Measurements from ENCODE around the gene CCDC180. TPM values are rescaled to one million over a fixed set of nuclear protein-coding genes. Genes with fewer than 3 reads are reported as not detected.
"Not testable (repeated sequence)": the region's sequence is repeated elsewhere in the genome, so short reads cannot be mapped to it uniquely, and the experiment has no call there.

Gene CCDC180
- total RNA-seq = 1 to 10 TPM; 5.8 to 9.7 TPM

- DNase-seq (ENCODE audit: low spot score) = no peak
- H3K27ac ChIP-seq = no peak within 1 kb of the TSS
- peaks cover 3 to 15% of the 10 kb centered on the region in 2 donors for H3K4me1 ChIP-seq (ENCODE audit: control insufficient read depth in 1 of 2, low read depth in 2 of 2)
- no peaks in the 10 kb centered on the region for H3K9me3 ChIP-seq
- no peak for ATAC-seq (ENCODE audit: insufficient number of reproducible peaks, low FRiP score, low read depth)
- peak within 1 kb of the TSS; percentile 59 for H3K4me3 ChIP-seq
- peaks cover 7% of the 10 kb centered on the region for H3K36me3 ChIP-seq
- H3K27me3 ChIP-seq (replicated peaks; ENCODE audit: insufficient read depth) = no peaks in the 10 kb centered on the region
- TF ChIP-seq CTCF (IDR thresholded peaks at IDR 0.05) = no peak
These were observed at the start of gene CCDC180 for GRCh38 chr9:97307500-97308163. CCDC180 (plus strand) TSS chr9:97307659; CDS start chr9:97308064, 405 bp downstream.

GRCh38 chr9:97259834-97260514 is 47.5 kb upstream of the CCDC180 start:
- ATAC-seq (ENCODE audit: insufficient number of reproducible peaks, low FRiP score, low read depth) = not testable (repeated sequence)

DNA sequence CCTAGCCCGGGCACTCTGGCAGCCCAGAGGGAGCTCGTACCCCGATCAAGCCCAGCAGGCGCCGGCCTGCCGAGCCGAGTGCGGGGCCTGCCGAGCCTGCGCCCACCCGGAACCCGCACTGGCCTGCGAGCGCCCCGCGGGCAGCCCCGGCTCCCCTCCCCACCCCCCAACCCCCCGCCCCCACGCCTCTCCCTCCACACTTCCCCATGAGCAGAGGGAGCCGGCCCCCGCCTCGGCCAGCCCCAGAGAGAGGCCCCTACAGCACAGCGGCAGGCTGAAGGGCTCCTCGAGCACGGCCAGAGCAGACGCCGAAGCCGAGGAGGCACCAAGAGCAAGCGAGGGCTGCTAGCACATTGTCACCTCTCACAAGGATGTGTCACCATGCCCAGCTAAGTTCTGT is 36.2 kb upstream of the CCDC180 start:
- no peak for TF ChIP-seq CTCF (IDR thresholded peaks at IDR 0.05)
- H3K27ac ChIP-seq = no peak overlapping the region
- H3K36me3 ChIP-seq = no peaks in the 10 kb centered on the region
- no peaks in the 10 kb centered on the region for H3K9me3 ChIP-seq
- ATAC-seq (ENCODE audit: insufficient number of reproducible peaks, low FRiP score, low read depth) (no peak), DNase-seq (ENCODE audit: low spot score) (no peak)
- H3K4me1 ChIP-seq (ENCODE audit: control insufficient read depth in 1 of 2, low read depth in 2 of 2) = no peaks in the 10 kb centered on the region
- no peak overlapping the region for H3K4me3 ChIP-seq
- H3K27me3 ChIP-seq (replicated peaks; ENCODE audit: insufficient read depth) = no peaks in the 10 kb centered on the region

More at GRCh38 chr9:97259834-97260514, 47.5 kb upstream of the CCDC180 start:
- H3K36me3 ChIP-seq; H3K4me1 ChIP-seq (ENCODE audit: control insufficient read depth in 1 of 2, low read depth in 2 of 2); H3K9me3 ChIP-seq; H3K27ac ChIP-seq; DNase-seq (ENCODE audit: low spot score); H3K4me3 ChIP-seq; H3K27me3 ChIP-seq (replicated peaks; ENCODE audit: insufficient read depth): not testable (repeated sequence)

DNA sequence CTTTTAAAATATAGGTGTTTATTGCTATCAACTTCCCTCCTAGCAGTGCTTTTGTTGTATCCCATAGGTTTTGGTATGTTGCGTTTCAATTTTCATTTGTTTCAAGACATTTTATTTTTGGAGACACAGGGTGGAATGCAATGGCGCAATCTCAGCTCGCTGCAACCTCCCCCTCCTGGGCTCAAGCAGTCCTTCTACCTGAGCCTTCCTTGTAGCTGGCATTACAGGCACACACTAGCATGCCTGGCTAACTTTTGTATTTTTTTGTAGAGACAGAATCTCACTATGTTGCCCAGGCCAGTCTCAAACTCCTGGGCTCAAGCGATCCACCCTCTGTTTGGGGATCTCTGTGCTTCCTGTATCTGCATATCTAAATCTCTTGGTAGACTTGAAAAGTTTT is 35.4 kb upstream of the CCDC180 start:
- Histone ChIP-seq H3K4me1 (ENCODE audit: control insufficient read depth in 1 of 2, low read depth in 2 of 2) (no peaks in the 10 kb centered on the region), H3K27ac (no peak overlapping the region), H3K27me3 (replicated peaks; ENCODE audit: insufficient read depth) (no peaks in the 10 kb centered on the region), H3K9me3 (no peaks in the 10 kb centered on the region), H3K36me3 (no peaks in the 10 kb centered on the region), H3K4me3 (no peak overlapping the region)
- no peak for ATAC-seq (ENCODE audit: insufficient number of reproducible peaks, low FRiP score, low read depth)
- DNase-seq (ENCODE audit: low spot score) = no peak
- no peak for TF ChIP-seq CTCF (IDR thresholded peaks at IDR 0.05)

- Histone ChIP-seq H3K9me3 (no peaks in the 10 kb centered on the region), H3K27ac (no peak overlapping the region), H3K4me3 (no peak overlapping the region), H3K36me3 (peaks cover 30% of the 10 kb centered on the region), H3K4me1 (ENCODE audit: control insufficient read depth in 1 of 2, low read depth in 2 of 2) (no peaks in the 10 kb centered on the region), H3K27me3 (replicated peaks; ENCODE audit: insufficient read depth) (no peaks in the 10 kb centered on the region)
- ATAC-seq (ENCODE audit: insufficient number of reproducible peaks, low FRiP score, low read depth) (no peak), DNase-seq (ENCODE audit: low spot score) (no peak)
- no peak for TF ChIP-seq CTCF (IDR thresholded peaks at IDR 0.05)
These were observed 31.1 kb upstream of the CCDC180 start for GRCh38 chr9:97276310-97276852.
